GM18511 (cell line): ENCODE data around the gene SERTAD1.

Experiments
- ATAC-seq: cut with Tn5 transposase; IDR thresholded peaks from one replicate; pipeline ENCODE4 v1.9.1; 2021; ENCODE audit warnings: mild to moderate bottlenecking, moderate library complexity; ENCODE audit not compliant: unreplicated experiment

Gene SERTAD1

DNA sequence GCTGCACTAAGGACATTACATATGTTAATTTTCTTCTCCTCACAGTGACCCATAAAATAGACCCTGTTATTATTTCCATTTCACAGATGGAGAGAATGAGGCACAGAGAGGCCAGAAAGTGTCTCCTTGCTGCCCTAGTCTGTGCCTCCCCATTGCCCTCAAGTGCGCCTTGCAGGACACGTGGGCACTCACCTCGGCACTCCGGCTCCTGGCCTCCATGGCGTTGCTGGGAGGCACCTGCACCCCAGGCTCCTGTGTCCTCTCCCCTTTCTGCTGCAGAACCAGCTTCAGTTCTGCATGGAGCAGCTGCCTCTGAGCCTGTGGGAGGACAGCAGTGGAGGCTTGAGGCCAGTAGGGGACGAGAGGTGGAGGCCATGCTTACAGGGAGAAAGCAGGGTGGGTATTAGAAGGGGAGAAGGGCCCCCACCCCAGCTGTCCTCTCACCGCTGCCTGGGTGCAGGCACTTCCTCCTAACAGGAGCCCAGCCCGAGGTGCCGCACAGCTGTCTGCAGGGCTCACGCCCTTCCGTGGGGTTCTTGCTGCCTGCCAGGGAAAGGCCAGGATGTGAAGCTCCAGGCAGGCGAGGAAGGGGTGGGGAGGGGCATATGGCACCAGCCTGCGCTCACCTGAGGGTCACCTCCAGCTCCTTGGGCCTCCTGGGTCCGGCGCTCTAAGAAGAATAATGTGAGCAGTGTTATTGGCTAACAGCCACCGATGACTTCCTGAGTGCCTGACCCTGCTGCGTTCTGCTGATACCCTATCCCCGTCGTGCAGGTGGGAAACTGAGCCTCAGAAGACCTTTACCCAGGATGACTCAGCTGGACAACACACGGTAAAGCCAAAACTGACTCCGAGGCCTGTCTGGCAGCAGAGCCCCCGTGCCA lies 17.8 kb downstream of the SERTAD1 start:
- no peak for ATAC-seq

DNA sequence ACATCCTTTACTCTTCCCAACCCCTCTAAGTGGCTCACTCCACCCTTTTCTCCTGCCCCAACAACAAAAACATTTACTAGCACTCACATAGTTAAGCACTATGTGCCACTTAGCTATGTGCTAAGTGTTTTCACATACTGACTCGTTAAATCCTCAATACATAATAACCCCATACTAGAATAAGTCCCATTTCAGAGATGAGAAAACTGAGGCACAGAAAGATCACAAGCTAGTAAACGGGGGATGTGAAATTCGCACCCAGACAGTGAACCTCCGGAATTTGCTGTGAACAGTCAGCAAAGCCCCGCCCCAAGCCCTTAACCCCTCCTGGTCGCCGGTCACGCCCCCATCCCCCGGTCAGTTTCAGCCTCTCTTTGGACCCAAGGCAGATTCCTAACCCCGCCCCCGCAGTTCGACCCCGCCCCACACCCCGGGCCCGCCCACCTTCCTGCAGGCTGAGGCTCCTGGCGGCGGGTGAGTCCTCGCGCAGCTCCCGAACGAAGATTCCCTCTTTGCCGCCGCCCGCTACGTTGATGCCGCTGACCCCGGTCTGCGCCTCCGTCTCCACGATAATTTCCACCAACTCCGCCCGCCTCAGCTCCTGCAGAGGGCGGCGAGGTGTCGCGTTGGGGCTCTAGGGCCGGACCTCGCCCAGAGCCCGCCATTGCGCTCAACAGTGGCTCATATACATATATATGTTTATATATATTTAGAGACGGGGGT lies 22.4 kb downstream of the SERTAD1 start:
- peak; percentile 74 for ATAC-seq

DNA sequence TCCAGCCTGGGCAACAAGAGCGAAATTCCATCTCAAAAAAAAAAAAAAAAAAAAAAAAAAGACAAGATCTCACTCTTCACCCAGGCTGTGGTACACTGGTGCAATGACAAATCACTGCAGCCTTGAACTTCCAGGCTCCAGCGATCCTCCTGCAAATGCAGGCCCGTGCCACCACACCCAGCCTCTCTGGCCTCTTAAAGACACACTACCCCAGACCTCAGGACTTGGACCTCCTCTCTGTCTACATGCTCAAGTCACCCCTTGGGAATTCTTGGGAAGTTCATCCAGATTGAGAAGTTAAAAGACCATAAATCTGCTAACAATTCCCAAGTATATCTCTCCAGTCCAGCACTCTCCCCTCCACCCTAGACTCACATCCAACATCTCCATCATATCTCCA lies 25.2 kb downstream of the SERTAD1 start:
- ATAC-seq = no peak

DNA sequence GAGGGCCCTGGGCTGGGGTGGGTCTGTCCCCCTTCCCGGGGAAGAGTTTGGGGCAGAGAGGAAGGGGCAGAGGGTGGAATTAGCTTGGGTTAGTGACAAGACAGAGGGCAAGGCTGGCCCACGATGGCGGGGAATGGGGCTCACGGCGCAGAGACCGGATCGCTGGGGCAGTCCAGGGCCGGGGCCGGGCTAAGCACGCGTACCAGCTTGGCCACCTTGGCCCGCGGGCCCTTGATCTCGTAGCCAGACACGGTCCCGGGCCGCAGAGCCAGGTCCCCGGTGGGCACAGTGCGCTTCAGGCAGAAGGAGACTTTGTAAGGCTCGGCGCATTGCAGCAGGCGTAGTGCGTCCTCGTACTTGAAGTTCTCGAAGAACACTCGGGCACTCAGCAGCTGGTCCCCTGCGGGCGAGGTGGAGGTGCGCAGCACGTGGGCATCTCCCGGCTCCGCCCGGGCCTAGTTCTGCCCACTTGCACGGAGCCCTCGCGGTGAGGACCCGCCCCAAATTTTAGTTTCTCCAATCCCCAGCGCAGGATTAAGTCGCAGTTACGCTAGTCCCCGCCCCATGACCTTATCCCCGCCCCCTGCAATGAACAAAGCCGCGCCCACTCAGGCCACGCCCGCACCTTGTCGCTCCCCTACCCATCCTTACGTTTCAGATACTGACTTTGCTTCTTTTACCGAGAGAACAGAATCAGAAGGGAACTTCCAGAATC lies 27.2 kb downstream of the SERTAD1 start:
- no peak for ATAC-seq

DNA sequence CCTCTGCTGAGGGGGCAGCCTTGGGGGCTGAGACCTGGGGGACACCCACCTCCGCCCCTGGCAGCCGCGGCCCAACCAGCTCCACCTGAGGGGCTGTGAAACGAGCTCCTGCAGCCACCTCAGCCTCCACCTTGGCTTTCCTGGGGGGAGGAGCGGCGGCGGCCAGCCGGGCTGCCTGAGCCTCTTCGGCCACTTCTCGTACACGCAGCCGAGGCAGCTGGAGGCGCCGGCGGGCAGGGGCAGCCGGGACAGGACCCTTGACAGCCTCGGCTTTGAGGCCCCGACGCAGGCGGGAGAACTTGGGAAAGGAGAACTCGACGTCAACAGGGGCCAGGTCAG lies 28.3 kb downstream of the SERTAD1 start:
- ATAC-seq = no peak

DNA sequence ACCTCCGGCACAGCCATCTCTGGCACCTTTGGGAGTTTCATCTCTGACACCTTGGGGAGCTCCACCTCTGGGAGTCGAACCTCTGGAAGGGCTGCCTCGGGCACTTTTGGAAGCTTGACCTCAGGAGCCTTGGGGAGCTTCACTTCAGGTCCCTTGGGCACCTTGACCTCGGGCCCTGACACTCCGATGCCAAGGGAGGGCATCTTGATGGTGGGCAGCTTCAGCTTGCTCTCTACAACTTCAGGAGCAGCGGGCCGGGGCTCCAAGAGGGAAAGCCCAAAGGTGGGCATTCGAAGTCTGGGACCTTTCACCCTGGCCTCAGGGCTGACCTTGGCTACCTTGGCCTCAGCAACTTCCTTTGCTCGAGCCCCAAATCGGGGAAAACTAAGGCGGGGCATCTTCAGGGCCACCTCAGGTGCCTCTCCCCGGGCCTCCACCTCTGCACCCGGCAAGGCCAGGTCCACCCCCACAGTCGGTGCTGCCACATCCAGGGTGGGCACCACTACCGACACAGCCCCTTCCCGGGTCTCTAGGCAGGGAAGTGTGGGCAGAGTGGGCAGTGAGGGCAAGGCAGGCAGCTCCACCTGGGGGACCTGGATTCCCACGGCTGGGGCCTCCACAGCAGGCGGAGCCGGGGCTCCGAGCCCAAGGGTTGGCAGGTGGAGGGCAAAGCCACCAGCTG lies 28.8 kb downstream of the SERTAD1 start:
- ATAC-seq = no peak

DNA sequence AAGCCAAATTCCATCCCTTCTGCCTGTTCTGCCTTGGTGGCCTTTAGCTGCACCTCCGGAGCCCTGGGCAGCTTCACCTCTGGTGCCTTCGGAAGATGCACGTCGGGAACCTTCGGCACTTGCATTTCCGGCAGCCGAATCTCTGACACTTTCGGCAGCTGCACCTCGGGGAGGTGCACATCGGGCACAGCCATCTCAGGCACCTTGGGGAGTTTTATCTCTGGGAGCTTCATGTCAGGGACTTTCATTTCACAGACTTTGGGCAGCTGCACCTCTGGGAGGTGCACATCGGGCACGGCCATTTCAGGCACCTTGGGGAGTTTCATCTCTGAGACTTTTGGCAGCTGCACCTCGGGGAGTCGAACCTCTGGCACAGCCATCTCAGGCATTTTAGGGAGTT lies 29.8 kb downstream of the SERTAD1 start:
- ATAC-seq = no peak

DNA sequence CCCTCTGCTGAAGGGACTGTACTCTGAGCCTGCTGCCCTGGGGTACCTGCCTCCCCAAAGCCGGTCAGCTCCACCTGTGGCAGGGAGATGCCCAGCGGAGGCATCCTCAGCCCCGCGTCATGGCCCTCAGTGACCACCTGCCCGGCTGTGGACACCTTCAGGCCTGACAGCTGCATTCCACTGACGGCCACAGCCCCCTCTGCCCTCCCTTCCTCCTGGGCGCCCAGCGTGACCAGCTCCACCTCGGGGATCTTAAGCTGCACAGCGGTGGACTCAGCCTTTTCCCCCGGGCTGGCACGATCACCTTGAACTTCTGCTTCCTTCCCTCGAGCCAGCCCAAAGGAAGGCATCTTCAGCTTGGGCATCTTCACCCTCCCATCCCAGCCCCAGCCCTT lies 31.0 kb downstream of the SERTAD1 start:
- ATAC-seq = no peak

DNA sequence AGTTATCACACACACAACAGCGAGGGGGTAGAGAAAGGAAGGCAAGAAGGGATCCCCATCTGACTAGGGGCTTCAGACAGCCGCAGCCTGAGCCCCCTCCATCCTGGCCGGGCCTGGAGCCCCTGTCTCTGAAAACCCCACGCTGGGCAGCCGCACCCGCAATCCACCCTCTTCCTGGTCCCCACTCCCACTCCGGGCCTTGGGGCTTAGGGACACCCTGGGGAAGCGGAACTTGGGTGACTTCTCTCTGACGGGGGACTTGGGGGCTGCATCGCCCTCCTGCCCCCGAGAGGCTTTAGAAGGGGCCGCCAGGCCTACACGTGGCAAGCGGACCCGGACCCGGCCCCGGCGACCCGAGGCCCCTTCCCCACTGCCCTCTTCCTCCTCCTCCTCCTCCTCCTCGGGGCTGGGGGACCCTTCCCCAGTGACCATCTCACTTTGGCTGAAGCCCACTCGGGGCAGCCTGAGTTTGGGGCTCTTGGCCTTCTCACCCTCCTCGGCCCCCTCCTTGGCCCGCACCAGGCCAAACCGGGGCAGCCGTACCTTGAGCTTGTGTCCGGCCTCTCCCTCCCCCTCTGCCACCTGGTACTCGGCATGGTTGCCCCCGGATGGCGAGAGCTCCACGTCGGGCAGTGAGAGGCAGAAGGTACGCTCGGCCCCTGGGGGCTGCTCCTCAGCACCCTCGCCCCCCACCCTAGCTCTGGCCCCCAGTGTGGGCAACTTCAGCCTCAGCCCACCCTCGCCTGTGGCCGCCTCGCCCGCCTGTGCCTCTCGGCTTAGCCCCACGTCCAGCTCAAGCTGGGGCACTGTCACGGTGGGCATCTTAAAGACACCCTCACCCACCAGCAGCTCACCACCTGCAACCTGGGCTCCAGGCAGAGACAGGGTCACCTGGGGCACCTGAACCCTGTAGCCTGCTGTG lies 31.6 kb downstream of the SERTAD1 start:
- ATAC-seq = no peak

DNA sequence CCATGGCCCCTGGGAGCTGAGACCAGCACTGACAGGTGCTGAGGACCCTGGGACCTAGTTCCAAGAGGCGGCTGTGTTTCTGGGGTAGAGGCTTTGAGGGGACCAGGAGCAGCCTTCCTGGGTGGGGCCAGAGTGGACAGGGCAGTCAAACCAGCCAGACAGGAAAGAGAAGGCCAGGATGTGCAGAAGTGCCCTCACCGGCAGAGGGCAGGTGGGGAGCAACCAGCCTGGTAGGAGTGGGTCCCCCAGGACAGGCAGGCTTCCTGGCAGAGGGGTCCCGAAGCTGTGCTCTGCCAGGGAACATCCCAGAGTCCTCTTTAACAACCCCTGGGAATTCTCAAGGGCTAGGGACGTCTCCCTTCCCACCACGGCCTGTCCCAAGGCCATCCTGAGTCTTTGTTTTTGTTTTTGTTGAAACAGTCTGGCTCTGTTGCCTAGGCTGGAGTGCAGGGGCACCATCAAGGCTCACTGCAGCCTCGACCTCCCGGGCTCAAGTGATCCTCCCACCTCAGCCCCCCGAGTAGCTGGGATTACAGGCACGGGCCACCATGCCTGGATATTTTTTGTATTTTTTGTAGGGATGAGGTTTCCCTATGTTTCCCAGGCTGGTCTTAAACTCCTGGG lies 32.8 kb downstream of the SERTAD1 start:
- ATAC-seq = no peak

DNA sequence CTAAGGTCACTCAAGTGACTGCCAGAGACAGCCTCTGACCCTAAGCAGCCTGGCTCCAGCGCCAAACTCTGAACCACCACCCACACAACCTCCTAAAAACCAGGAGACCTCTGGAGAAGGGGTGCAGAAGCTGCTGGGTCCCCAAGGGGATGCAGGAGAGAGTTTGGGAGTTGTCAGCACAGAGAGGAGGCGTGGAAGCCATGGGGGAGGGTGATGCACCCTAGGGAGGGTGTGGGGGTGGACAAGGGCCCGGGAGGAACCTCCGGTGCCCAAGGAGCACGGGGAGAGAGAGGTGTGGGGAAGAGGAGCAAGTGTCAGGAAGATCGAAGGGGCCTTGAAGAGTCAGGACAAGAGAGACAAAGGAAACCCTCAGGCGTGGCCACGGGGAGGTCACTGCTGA lies 33.7 kb downstream of the SERTAD1 start:
- ATAC-seq = no peak

DNA sequence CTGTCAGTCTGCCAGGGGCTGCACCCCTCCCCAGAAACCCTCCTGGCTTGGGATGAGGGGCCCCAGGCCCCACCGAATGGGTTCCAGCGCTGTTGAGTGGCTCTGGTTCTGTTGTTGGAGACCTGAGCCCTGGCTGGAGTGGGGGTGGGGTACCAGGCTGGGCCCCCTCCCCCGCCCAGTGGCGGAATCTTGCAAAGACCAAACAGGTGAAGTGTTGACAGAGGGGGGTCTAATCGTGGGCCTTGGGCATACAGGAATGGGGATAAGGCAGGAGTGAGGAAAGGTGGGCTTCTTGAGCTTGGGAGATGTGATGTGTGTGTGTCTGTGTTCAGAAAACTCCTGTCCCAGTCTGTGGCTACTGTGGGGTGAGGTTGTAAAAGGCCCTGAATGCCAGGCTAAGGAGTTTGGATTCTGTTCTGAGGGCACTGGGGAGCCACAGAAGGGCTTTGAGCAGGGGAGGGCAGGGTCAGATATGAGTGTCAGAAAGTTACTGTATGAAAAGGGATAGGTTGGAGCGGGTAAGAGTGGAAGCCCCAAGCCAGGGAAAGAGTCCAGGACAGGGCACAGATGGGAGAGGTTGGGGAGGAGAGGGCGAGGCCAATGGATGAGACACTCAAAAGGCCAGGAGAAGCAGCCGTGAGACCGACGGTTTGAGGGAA lies 35.6 kb downstream of the SERTAD1 start, which contains the start of gene HIPK4:
HIPK4 (minus strand) TSS at position 98 of the 659 bp plus-strand sequence. CDS start 279 bp downstream, outside the sequence.
- no peak for ATAC-seq

DNA sequence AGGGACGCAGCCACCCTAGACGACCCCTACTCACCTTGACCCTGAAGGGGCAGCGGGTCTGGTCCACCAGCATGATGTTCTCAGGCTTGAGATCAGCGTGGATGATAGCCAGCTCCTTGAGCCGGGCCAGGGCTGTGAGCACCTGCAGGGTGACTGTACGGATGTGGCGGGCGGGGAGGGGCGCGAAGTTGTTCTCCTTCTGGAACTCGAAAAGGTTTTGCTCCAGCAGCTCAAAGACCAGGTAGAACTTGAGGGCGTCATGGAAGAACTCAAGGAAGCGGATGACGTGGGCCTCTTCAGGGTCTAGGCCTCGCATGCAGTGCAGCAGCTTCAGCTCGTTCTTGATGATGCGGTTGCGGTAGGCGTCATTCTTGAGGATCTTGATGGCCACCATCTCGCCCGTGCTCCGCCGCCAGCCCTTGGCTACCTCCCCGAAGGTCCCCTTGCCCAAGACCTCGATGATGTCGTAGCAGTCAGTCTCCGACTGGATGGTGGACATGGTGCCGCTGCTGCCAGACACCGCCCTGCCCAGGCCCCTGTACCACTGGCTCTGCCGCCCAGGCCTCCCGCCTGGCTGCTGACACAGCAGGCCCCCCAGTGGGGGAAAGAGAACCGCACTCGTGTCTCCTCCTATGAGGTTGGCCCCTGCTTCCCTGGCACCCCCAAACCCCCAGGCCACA lies 36.2 kb downstream of the SERTAD1 start:
- no peak for ATAC-seq

DNA sequence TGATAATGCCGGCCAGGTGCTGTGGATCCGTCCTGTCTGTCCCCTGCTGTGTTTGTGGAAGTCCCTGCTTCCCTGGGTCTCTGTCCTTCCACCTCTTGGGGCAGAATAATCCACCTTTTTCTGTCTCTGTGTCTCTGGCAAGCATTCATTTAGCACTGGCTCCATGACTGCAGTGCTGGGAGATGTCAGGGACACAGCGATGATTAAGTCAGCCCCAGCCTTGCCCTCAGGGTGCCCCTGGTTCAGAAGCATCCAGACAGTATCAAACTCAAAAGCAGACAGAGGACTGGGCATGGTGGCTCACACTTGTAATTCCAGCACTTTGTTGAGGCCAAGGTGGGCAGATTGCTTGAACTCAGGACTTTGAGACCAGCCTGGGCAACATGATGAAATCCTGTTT lies 37.3 kb downstream of the SERTAD1 start:
- ATAC-seq = no peak

DNA sequence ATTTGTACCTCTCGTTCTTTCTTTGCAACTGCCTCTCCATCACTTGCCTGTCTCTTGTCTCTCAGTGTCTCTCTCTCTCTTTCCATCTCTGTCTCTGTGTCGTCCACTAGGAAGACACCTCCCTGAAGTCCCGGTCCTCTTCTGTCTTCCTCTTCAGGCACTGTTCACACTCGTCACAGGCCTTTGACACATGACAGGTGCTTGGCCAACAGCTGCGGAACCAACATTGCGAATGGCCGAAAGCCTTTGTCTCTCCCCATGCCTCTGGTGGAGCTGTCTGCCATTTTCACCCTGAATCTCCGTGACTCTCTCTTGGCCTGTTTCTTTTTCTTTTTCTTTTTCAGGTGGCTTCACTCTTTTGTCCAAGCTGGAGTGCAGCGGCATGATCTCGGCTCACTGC lies 38.6 kb downstream of the SERTAD1 start:
- no peak for ATAC-seq

DNA sequence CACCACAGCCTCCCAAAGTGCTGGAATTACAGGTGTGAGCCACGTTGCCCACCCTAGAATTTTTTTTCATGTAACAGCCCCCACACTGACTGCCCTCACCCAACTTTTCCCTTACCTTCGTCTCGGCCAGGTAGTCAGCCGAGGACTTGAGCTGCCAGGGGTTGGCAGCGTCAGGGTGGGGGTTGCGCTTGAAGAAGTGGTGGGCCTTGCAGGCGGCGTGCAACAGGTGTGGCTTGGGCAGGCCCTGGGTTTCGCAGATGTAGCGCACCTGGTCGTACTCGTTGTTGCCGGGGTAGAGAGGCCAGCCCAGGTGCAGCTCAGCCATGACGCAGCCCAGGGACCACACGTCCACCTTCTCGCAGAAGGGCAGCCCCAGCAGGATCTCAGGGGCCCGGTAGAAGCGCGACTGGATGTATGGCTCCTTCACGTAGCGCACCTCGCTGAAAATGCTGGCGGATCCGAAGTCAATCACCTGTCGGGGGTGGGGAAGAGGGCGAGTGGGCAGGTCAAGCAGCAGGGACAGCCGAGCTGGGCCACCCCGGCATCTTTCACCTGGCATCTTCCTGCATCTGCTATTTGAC lies 42.0 kb downstream of the SERTAD1 start:
- ATAC-seq = no peak

DNA sequence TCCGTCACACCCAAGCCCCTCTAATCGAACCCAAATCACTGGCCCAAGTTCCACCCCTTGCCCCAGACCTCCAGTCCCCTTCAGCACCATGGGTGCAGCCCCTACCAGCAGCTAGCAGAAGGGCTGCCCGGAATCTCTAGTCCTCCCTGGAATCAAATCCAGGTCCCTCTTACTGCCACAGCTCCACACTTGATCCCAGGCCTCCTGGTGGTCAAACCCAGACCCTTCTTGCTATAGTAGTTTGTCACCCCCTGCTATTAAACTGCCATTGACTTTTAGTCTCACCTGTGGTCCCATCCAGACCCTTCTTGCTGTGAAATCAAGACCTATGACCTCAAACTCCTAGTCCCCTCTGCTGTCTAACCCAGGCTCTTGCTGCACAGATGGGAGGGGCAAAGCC lies 44.5 kb downstream of the SERTAD1 start:
- no peak for ATAC-seq
